GM18907 (cell line): ENCODE data around the gene CHST8.
"Not testable (repeated sequence)": the region's sequence is repeated elsewhere in the genome, so short reads cannot be mapped to it uniquely, and the experiment has no call there.

Experiments used
- ATAC-seq: cut with Tn5 transposase; IDR thresholded peaks from one replicate; pipeline ENCODE4 v1.9.1; 2021; ENCODE audit warnings: mild to moderate bottlenecking, moderate library complexity; ENCODE audit not compliant: unreplicated experiment

CHST8 gene

DNA sequence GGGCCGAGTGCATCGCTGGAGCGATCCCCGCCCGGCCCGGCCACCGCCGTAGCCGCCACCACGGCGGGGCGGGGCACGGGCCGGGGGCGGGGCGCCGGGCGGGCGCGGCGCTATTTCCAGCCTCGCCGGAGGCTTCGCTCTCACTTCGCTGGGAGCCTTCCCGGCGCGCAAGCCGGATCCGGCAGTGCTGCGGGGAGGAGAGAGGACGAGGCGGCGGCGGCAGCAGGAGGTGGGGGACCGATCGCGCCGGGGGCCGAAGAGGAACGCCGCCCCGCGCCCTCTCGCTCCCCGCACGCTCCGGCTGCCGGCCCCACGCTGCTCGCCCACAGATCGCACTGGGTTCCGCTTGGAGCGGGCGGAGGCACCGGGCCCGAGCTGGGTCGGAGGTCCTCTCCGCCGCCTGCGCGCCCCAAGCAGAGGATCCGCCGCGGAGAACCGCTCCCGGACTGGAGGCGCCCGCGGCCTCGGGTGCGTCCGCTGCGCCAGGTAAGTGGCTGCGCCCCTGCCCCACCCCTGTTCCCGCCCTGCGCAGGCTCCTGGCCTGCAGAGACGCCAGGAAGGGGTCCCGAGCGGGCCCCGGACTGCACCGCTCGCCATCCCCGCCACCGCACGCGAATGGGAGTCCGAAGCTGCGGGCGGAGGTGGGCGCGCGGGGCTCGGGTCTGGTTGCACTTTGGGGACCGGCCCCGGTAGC is at the start of gene CHST8:
Gene CHST8 (plus strand): TSS at position 143 of the 694 bp plus-strand sequence. CDS start 67,309 bp downstream, outside the sequence.
- no peak for ATAC-seq

GRCh38 chr19:33572929-33573328 is 48.8 kb upstream of the CHST8 start:
- ATAC-seq: no peak

DNA sequence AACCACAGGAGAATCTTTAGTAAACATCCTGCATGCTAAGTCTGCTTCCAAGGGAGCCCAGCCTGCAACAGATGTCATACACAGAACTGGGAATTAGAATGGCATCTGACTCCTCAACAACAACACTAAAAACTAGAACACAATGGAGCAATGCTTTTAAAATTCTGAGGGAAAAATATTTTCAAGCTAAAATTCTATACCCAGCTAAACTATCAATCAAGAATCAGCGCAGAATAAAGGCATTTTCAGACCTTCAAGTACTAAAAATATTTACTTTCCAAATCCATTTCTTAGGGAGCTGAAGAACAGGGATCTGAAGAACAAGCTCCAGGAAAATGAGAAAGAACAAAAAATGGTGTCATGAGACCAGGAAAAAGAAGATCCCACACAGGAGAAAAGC is 46.9 kb upstream of the CHST8 start:
- no peak for ATAC-seq

DNA sequence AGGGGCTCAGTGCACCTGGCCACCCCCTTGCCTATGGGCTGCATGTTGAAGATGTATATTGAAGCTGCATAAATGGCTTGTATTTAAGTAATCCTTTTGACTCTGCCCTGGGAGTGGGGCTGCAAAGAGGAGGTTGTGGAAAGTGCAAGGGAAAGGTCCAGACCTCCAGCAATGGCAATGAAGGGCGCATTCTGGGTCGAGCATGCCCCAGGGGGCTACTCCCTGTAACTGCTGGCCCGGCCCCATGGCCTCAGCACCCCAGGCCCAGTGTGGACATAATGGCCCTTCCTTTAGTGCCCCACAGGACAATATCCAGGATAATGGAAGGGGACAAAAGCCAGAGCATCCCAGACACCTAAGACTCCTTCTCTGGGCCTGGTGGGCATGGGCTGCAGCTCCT is 43.1 kb upstream of the CHST8 start:
- no peak for ATAC-seq

DNA sequence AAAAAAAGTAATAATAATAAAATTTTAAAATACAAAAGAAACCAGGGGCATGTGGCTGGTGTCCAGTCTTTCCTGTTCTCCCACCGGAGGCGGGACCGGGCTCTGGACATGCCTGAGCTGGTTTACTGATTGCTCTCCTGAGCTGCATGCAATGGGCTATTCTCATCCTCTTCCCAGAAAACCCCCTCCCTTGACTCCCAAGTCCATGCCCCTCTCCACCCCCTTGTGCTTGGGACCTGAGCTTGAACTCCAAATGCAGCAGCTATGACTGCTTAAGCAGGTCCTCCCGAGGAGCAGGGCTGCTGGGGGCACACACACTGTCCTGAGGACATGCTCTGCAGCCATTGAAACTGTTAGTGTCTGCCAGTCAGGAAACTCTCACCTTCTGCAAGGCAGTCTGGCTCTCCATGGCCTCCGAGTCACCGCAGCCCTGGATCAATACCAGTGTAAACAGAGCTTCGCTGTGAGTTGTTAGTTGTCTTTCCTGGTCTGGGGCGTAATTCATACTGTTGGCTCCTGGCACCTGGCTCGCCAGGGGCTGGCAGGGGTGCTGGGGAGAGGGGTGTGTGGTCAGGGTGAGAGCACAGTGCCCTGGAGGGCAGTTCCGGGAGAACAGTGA is 41.6 kb upstream of the CHST8 start:
- ATAC-seq: no peak

GRCh38 chr19:33580645-33581037 is 41.1 kb upstream of the CHST8 start:
- no peak for ATAC-seq

GRCh38 chr19:33582914-33583313 is 38.8 kb upstream of the CHST8 start:
- ATAC-seq: no peak

DNA sequence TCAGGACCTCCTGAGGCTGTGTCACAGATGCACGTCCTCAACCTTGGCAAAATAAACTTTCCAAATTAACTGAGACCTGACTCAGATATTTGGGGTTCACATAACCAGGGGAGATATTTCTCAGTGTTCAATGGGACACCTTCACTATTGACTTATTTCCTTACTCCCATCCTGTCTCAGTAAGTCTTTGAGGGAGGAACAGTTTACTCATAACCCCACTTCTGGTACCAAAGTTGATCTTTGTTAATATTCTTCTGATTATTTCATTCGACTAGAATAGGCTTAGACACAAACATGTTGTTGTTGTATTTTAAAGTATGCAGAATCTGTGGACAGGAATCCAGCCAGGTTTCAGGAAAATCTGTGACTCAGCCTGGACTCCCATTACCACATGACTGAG is 34.6 kb upstream of the CHST8 start:
- no peak for ATAC-seq

GRCh38 chr19:33590224-33590623 is 31.5 kb upstream of the CHST8 start:
- no peak for ATAC-seq

DNA sequence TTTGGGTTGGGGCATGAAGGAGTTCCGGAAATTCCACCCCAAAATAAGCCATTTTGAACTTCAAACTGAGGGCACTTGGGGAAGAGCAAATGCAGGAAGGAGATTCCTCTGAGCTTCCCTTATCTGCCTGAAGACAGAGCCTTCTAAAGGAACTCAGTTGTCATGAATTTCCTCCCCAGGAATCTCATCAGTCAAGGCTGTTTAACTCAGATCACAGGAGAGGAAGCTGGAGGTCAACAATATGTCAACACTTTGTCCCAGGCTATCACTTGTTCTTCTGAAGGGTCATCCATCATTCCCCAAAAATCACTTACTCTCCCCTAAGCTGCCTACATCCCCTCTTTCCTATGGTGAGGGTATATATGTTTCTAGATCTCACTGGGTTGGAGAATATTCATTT is 26.0 kb upstream of the CHST8 start:
- ATAC-seq: no peak

DNA sequence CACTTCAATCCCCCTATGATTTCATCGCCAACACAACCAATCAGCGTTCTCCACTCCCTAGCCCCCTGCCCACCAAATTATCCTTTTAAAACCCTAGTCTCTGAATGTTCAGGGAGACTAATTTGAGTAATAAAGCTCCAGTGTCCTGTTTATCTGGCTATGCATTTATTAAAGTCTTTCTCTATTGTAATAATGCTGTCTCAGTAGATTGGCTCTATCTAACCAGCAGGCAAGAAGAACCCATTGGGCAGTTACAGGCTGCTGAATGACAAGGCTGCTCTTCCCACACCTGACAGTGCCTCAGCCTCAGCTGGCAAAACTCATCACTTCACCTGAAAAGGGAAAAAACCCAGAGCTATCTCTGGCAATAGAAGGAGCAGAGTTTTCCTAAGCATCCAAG is 20.2 kb upstream of the CHST8 start:
- ATAC-seq: no peak

DNA sequence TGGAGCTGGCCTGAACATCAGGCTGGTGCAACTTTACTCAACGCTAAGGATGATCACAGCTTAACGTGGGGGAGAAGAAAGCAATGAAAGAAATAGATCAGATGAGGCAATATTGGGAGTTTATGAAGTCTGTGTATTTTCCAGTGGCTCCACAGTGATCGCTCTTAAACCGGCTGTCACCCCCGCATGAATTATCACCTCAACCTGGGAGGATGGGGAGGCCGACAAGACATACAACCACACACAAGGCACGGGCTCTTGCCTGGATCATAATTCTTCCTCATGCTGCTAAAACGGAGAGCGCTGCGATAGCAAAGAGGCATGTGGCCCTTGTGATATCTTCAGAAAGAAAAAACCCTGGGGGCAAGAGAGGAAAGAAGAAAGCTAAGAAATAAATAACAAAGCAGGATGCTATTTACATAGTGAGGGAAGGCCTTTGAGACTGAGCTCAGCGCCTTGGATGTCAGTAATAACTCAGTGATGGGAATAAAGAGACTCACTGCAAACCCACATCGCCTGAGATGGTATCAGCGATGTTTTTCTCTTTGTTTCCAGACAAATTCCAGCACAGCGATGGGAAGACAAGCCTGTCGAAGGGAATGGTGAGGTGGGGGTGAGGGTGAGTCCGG is 19.1 kb upstream of the CHST8 start:
- no peak for ATAC-seq

DNA sequence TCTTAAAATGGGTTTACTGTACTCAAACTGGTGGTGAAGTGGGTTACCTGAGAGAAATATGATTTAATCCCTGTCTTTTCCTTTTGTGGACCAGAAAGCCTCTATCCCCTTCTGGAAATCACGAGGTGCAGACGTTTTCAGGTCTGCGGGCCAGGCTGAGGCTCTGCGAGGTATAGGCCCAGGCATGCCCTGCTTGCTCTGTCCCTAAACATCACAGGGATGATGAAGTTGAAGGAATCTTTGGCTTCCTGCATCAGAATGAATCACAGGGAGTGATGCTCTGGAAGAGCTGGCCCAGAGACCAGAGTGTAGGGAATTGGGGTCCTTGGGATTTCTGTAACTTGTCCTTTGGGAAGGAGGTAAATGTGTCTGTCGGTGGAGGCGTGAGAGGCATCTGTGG is 18.4 kb upstream of the CHST8 start:
- ATAC-seq: no peak

- no peak for ATAC-seq
Measured at GRCh38 chr19:33604651-33605050, 17.1 kb upstream of the CHST8 start.

GRCh38 chr19:33605803-33606295 is 15.9 kb upstream of the CHST8 start:
- not testable (repeated sequence) for ATAC-seq

- no peak for ATAC-seq
Measured at GRCh38 chr19:33606556-33606955, 15.2 kb upstream of the CHST8 start.

GRCh38 chr19:33609353-33609752 is 12.4 kb upstream of the CHST8 start:
- no peak for ATAC-seq

GRCh38 chr19:33610588-33610987 is 11.2 kb upstream of the CHST8 start:
- ATAC-seq: no peak

- no peak for ATAC-seq
Measured at GRCh38 chr19:33612928-33613619, 8.7 kb upstream of the CHST8 start.

DNA sequence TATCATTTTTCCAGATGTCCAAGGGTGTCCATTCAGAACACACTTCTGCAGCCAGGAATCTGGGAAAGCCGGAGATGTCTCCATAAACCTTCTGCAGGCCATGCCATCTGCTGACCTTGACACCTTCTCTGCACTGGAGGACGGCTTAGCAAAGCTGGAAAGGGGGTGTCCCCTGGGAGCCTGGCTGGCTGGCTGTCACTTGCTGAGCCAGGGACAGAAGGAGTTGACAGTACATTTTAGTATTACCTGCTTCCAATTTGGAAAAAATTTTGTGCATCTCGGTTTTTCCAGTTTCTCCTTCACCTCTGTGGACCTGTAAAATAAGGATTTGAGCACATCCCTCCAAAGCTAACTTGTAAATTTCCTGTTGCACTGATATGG is 8.1 kb upstream of the CHST8 start:
- no peak for ATAC-seq

DNA sequence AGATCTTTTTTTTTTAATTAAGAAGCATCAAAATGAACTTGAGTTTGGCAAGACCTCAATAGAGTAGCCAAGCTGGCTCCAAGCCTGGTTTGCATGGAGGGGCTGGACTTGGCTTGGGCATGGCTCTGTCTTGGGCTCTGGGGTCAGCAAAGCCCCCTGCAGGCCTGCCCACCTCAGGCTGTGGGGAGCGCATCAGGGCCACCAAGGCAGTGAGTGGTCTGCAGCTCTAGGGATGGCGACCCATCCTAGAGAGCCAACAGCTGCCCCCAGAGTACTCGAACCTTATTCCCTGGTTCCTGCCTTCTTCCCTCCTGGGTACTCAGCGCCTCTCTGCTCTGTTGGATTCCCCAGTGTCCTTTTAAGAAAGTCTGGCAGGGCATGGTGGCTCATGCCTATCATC is 5.4 kb upstream of the CHST8 start:
- ATAC-seq: no peak

- no peak for ATAC-seq
Measured at GRCh38 chr19:33616857-33617256, 4.9 kb upstream of the CHST8 start.
